ENCODE data around the gene VCPKMT.

DNA sequence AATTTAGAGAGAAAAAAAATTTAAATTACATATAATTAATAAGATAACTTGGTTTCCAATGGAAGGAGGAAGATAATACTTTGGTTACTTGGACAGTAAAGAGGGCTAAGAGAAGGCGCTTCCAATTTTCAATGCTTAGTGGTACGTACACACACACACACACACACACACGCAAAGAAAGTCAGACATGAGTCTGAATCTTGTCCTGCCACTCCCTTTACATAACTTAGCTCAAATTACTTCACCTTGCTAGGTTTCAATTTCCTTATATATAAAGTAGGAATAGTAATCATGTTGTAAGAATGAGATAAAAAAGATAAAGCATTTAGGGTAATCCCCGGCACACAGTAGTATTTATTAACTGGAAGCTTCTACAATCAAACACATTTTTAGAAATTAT lies 39.7 kb upstream of the VCPKMT start:
- TF ChIP-seq, protein P1, sequence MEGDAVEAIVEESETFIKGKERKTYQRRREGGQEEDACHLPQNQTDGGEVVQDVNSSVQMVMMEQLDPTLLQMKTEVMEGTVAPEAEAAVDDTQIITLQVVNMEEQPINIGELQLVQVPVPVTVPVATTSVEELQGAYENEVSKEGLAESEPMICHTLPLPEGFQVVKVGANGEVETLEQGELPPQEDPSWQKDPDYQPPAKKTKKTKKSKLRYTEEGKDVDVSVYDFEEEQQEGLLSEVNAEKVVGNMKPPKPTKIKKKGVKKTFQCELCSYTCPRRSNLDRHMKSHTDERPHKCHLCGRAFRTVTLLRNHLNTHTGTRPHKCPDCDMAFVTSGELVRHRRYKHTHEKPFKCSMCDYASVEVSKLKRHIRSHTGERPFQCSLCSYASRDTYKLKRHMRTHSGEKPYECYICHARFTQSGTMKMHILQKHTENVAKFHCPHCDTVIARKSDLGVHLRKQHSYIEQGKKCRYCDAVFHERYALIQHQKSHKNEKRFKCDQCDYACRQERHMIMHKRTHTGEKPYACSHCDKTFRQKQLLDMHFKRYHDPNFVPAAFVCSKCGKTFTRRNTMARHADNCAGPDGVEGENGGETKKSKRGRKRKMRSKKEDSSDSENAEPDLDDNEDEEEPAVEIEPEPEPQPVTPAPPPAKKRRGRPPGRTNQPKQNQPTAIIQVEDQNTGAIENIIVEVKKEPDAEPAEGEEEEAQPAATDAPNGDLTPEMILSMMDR (IDR thresholded peaks at IDR 0.05) = no peak
- no peak for TF ChIP-seq ZFX (IDR thresholded peaks at IDR 0.05; ENCODE audit: borderline replicate concordance)

All from 22Rv1 (cell line).